HL-60 (cell line): ENCODE measurements around the gene ABHD18.
A peak's percentile ranks its signal among the peaks of the same experiment; 100 is the strongest.

ENCODE experiments used
- DNase-seq, 2 experiments: peaks; one replicate each; pipeline ENCODE4 v3.0.0-alpha.2; 2010 to 2020; ENCODE audit warnings: low read depth in 1 of 2, low spot score in 1 of 2
- H3K27ac ChIP-seq: fragments of 250-450 bp; sonication (Bioruptor Pico); replicated peaks from 2 replicates; pipeline ENCODE4 v1.5.1; 2020; ENCODE audit warnings: mild to moderate bottlenecking, moderate library complexity
- H3K27me3 ChIP-seq: fragments of 250-450 bp; sonication (Bioruptor Pico); 2 replicates; pipeline ENCODE4 v1.5.1; 2021; ENCODE audit warnings: mild to moderate bottlenecking, moderate library complexity; ENCODE audit not compliant: insufficient read depth, poor library complexity, severe bottlenecking
- H3K4me3 ChIP-seq: replicated peaks from 2 replicates; pipeline ENCODE4 v1.5.1; 2011; ENCODE audit warnings: mild to moderate bottlenecking, control low read depth, low read length; ENCODE audit not compliant: insufficient read depth
- GABPA ChIP-seq: IDR thresholded peaks from 2 replicates; pipeline ENCODE4 v1.6.1; 2012; ENCODE audit warnings: low read depth
- POLR2AphosphoS5 ChIP-seq: IDR thresholded peaks from 2 replicates; pipeline ENCODE4 v1.6.1; 2012; ENCODE audit warnings: low read depth
- REST ChIP-seq: IDR thresholded peaks from 2 replicates; pipeline ENCODE4 v1.6.1; 2012; ENCODE audit warnings: low read depth; ENCODE audit not compliant: insufficient replicate concordance
- SPI1 ChIP-seq: IDR thresholded peaks from 2 replicates; pipeline ENCODE4 v1.6.1; 2012; ENCODE audit warnings: low read depth, mild to moderate bottlenecking, borderline replicate concordance
- long read RNA-seq: library from polyadenylated mRNA; unstranded; transcript quantifications from one replicate; pipeline ENCODE4 v2.0.0, GENCODE V29; 2020
- TF ChIP-seq, protein P1 (sequence below): IDR thresholded peaks from one replicate; pipeline ENCODE4 v1.5.1; 2011; ENCODE audit warnings: low read length, control low read depth, inconsistent platforms; ENCODE audit not compliant: insufficient read depth

ABHD18 gene
- long read RNA-seq, full-length matches to known transcripts = 5 of 31 reads
- long read RNA-seq, partial matches to known transcripts = 14 of 31 reads
- long read RNA-seq, other reads (novel, unspliced or antisense) = 12 of 31 reads

DNA sequence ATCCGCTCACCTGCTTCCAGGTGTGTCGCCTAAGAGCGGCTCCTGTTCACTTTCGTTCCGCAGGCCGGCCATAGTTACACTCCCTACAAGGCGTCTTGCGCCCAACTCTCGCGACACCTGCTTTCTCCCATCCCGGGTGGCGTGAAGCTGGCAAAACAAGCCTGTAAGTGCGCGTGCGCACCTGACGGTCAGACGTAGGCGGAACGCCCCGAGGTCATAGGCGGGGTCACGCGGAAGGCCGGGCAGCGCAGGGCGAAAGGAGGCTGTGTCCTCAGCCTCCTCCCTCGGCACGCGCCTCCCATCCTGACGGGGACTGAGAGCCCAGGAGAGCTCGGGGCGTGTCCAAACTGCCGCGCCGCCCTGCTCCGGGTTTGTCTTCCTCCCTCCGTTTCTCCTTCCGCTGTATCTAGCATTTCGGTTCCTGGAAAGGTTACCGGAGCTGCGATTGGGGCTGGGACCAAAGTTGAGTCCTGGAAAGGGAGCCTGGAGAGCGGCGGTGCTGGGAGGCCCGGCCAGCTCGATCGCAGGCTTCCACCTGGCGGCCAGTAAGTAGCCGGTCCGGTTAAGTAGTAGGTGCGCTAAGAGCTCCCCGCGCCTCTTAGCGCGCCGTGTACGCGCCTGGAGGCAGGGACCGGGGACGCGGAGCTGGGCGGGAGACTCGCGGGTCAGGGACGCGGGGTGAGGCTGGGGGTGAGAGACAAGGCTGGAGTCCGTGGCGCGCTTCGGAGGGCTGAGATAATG, at the start of gene ABHD18, which contains the start of gene MFSD8:
ABHD18 (plus strand) TSS at position 345 of the 741 bp plus-strand sequence. CDS start 17,550 bp downstream, outside the sequence.
MFSD8 (minus strand) TSS at position 112 of the 741 bp plus-strand sequence; CDS start at position 72, 40 bp downstream.
- peak; percentile 57; the same call in 1 of the 2 replicates for TF ChIP-seq SPI1
- TF ChIP-seq POLR2AphosphoS5 = peak; percentile 81; the same call in 1 of the 2 replicates
- peak; percentile 60 for TF ChIP-seq GABPA
- peak; percentile 28 for TF ChIP-seq REST
- TF ChIP-seq, protein P1, sequence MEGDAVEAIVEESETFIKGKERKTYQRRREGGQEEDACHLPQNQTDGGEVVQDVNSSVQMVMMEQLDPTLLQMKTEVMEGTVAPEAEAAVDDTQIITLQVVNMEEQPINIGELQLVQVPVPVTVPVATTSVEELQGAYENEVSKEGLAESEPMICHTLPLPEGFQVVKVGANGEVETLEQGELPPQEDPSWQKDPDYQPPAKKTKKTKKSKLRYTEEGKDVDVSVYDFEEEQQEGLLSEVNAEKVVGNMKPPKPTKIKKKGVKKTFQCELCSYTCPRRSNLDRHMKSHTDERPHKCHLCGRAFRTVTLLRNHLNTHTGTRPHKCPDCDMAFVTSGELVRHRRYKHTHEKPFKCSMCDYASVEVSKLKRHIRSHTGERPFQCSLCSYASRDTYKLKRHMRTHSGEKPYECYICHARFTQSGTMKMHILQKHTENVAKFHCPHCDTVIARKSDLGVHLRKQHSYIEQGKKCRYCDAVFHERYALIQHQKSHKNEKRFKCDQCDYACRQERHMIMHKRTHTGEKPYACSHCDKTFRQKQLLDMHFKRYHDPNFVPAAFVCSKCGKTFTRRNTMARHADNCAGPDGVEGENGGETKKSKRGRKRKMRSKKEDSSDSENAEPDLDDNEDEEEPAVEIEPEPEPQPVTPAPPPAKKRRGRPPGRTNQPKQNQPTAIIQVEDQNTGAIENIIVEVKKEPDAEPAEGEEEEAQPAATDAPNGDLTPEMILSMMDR = no peak
- Histone ChIP-seq H3K27ac (peak within 1 kb of the TSS; percentile 93), H3K4me3 (peak within 1 kb of the TSS; percentile 86), H3K27me3 (no peaks in the 10 kb centered on the region)
- peak; percentile 97 to 99 for DNase-seq

DNA sequence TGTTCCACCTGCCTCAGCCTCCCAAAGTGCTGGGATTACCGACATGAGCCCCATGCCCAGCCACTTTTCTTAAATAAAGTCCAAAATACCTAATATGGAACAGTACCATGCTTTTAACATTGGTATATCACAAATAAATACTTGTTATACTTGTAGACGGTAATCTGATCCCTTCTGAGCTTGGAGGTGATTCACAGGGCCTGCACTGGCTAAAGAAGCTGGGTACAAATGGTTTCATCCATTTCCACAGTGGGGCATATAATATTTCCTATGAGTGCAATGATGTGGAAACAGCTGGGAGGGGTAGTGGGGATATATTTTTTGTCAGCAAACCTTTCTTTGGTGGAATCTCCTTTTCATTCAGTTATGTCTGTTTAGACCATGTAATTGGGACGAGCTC, 48.7 kb upstream of the ABHD18 start:
- no peak overlapping the region for H3K27ac ChIP-seq
- no peak overlapping the region for H3K4me3 ChIP-seq
- H3K27me3 ChIP-seq = no peaks in the 10 kb centered on the region
- TF ChIP-seq REST = no peak
- TF ChIP-seq POLR2AphosphoS5 = no peak
- TF ChIP-seq GABPA = no peak
- TF ChIP-seq, protein P1 = no peak
- no peak for TF ChIP-seq SPI1
- no peak for DNase-seq

GRCh38 chr4:127917151-127917550, 48.1 kb upstream of the ABHD18 start:
- Histone ChIP-seq H3K27ac (no peak overlapping the region), H3K4me3 (no peak overlapping the region), H3K27me3 (no peaks in the 10 kb centered on the region)
- no peak for DNase-seq
- no peak for TF ChIP-seq REST
- TF ChIP-seq SPI1 = no peak
- TF ChIP-seq, protein P1 = no peak
- TF ChIP-seq GABPA = no peak
- TF ChIP-seq POLR2AphosphoS5 = no peak
